ENCODE data around the gene CFL1. TPM values are rescaled to one million over a fixed set of nuclear protein-coding genes. Genes with fewer than 3 reads are reported as not detected.

Gene CFL1
- total RNA-seq, 5 donors from 2014 or later (not counting 1 experiment from before 2014, with no cell fraction given): 584 to 761 (median 636) TPM

DNA sequence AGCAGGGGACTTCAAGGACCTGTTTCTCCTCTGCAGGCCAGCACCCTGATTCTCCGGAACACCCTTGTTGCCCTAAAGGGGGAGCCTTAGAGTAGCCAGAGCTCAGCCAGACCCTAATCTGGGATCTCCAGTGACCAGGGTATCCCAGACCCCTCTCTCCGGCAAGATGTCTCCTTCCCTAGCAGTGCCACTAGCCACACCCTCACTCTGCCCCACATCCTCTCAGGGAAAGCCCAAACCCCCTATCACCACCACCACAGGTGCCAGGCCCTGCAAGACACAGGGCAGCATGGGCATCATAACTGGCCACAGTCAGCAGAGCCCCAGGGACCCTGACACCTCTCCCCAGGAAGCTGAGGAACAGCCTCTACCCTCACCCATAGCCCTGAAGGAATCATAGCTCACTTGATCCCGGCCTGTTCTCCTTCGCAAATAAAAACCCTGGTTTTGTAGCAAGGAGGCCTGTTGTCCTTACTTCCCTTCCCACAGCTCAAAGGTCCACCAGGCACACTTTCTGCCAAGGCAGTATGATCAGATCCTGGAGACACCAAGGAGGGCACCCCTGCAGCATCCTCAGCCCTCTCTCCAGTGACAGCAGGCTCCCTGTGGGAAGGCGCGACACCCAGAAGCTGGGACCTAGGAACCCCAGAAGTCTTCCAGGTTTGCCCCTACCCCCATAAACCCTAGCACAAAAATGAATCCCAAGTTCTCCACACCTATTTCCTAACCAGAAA lies 4.6 kb downstream of the CFL1 start:
- ChIA-PET CTCF (no interaction called here), POLR2A (no interaction called here)
- Mint-ChIP-seq H3K27ac (peak overlapping the region in 1 of 2 donors; percentile 80), H3K9me3 (no peaks in the 10 kb centered on the region), H3K36me3 (peaks cover 48% of the 10 kb centered on the region), H3K27me3 (no peaks in the 10 kb centered on the region), H3K4me1 (peaks cover 34 to 42% (median 41%) of the 10 kb centered on the region in 3 donors), H3K4me3 (peak overlapping the region in 1 of 3 donors; percentile 17)
- peak in 2 of 35 experiments; percentile 4 to 9 for DNase-seq
- whole genome bisulfite sequencing (ENCODE audit: insufficient coverage): 94% methylated on average over 6 of the region's 6 CpGs
- Histone ChIP-seq H3K4me1 (ENCODE audit: control insufficient read depth in 1 of 2, extremely low read depth in 1 of 2, insufficient read depth in 2 of 2, low read length in 2 of 2) (peaks cover 13 to 43% of the 10 kb centered on the region in 2 experiments), H3K4me3 (ENCODE audit: control insufficient read depth in 1 of 2, extremely low read depth in 1 of 2, low read length in 1 of 2) (no peak overlapping the region), H3K27me3 (replicated peaks in 1 of 2; ENCODE audit: control insufficient read depth in 2 of 2, extremely low read depth in 1 of 2, insufficient read depth in 2 of 2, low read length in 1 of 2) (no peaks in the 10 kb centered on the region), H3K9me3 (no peaks in the 10 kb centered on the region), H3K36me3 (ENCODE audit: control insufficient read depth in 2 of 2, extremely low read depth in 1 of 2, insufficient read depth in 1 of 2, low read length in 1 of 2) (peaks cover 21 to 62% of the 10 kb centered on the region in 2 donors), H3K27ac (ENCODE audit: low read length) (peak overlapping the region; percentile 1)
- ATAC-seq (replicated peaks in 1 of 4): no peak

DNA sequence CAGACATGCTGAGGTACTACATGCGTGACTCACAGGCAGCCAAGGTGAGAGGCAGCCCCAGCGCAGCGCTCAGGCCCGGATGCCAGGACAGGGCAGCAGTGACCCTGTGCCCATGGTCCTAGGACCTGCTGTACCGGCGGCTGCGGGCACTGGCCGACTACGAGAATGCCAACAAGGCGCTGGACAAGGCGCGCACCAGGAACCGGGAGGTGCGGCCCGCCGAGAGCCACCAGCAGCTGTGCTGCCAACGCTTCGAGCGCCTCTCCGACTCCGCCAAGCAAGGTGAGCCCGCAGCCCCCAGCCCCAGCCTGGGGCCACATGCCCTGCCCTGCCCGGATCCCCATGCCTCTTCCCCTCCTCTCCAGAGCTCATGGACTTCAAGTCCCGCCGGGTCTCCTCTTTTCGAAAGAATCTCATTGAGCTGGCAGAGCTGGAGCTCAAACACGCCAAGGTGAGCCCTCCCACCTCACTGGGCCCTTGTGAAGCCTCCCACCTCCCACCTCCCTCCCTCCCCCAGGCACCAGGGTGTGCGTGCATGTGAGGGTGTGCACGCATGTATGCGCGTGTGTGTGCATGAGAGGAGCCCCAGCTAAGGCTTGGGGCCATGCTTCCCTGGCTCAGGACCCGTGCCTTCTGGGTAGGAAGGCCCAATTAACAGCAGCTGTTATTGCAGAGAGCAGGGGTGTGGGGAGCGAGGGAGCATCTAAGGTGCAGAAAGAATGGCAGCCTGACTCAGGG lies 5.3 kb downstream of the CFL1 start:
- Mint-ChIP-seq H3K4me1 (peaks cover 31 to 39% (median 39%) of the 10 kb centered on the region in 3 donors), H3K9me3 (no peaks in the 10 kb centered on the region), H3K36me3 (peaks cover 48% of the 10 kb centered on the region), H3K27ac (no peak overlapping the region), H3K4me3 (no peak overlapping the region), H3K27me3 (no peaks in the 10 kb centered on the region)
- POLR2A ChIA-PET: interaction anchor here in 1 of 2 donors (0.6 kb wide), 1 partner anchor 10 kb away, joined by 7 read pairs; no protein-coding TSS in a partner anchor
- no peak for DNase-seq
- CTCF ChIA-PET: interaction anchor here in 1 of 2 donors (1.0 kb wide), 1 partner anchor 137 kb away, joined by 3 read pairs; no protein-coding TSS in a partner anchor
- Histone ChIP-seq H3K9me3 (no peaks in the 10 kb centered on the region), H3K27ac (ENCODE audit: low read length) (no peak overlapping the region), H3K4me1 (ENCODE audit: control insufficient read depth in 1 of 2, extremely low read depth in 1 of 2, insufficient read depth in 2 of 2, low read length in 2 of 2) (peaks cover 12 to 41% of the 10 kb centered on the region in 2 experiments), H3K36me3 (ENCODE audit: control insufficient read depth in 2 of 2, extremely low read depth in 1 of 2, insufficient read depth in 1 of 2, low read length in 1 of 2) (peaks cover 21 to 62% of the 10 kb centered on the region in 2 donors), H3K27me3 (replicated peaks in 1 of 2; ENCODE audit: control insufficient read depth in 2 of 2, extremely low read depth in 1 of 2, insufficient read depth in 2 of 2, low read length in 1 of 2) (no peaks in the 10 kb centered on the region), H3K4me3 (ENCODE audit: control insufficient read depth in 1 of 2, extremely low read depth in 1 of 2, low read length in 1 of 2) (no peak overlapping the region)
- 97% methylated on average over 31 of the region's 33 CpGs for WGBS (ENCODE audit: insufficient coverage)
- no peak for ATAC-seq (replicated peaks in 1 of 4)

DNA sequence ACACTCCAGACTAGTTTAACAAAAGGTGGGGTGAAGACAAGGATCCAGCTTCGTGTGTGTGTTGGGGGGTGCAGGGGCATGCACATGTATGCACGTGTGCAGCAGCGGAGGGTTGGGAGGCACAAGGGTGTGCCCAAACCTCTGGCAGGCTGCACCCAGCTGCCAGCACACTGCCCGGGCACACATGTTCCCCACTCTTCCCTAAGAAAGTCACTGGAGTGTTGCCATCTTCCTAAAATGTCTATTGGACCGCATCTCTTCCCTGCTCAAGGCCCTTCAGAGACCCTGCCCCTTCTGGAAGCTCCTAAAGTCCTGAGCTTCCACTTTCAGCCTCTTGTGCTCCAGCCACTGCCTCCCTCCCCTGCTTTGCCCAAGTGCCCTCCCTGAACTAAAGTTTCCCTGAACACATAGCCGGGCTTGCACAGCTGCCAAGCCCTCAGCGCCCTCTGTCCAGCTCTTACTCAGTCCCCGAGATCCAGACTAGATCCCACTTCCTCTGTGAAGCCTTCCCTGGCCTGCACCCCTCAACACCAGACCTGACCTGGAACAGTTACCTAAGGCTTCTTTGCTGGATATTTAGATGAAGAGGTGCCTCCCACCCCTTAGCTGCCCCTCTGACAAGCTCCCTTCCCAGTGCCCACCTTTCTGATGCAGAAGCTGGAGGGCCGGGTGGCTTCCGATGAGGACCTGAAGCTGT lies 6.0 kb downstream of the CFL1 start:
- ATAC-seq (replicated peaks in 1 of 4) (no peak), DNase-seq (no peak)
- Mint-ChIP-seq H3K27me3 (no peaks in the 10 kb centered on the region), H3K9me3 (no peaks in the 10 kb centered on the region), H3K4me1 (peaks cover 31 to 39% (median 39%) of the 10 kb centered on the region in 3 donors), H3K36me3 (peaks cover 48% of the 10 kb centered on the region), H3K4me3 (no peak overlapping the region), H3K27ac (peak overlapping the region in 1 of 2 donors; percentile 65)
- H3K27me3 ChIP-seq (replicated peaks in 1 of 2; ENCODE audit: control insufficient read depth in 2 of 2, extremely low read depth in 1 of 2, insufficient read depth in 2 of 2, low read length in 1 of 2): no peaks in the 10 kb centered on the region
- peaks cover 12 to 40% of the 10 kb centered on the region in 2 experiments for H3K4me1 ChIP-seq (ENCODE audit: control insufficient read depth in 1 of 2, extremely low read depth in 1 of 2, insufficient read depth in 2 of 2, low read length in 2 of 2)
- no peak overlapping the region for H3K27ac ChIP-seq (ENCODE audit: low read length)
- H3K9me3 ChIP-seq: no peaks in the 10 kb centered on the region
- CTCF ChIA-PET: interaction anchor here (0.5 to 1.1 kb wide), 3 partner anchors 36 to 138 kb away, joined by 3 read pairs; partner anchors contain the start of gene FIBP (in 2 of the 2)
- WGBS (ENCODE audit: insufficient coverage): 96% methylated on average over 8 of the region's 10 CpGs
- no peak overlapping the region for H3K4me3 ChIP-seq (ENCODE audit: control insufficient read depth in 1 of 2, extremely low read depth in 1 of 2, low read length in 1 of 2)
- peaks cover 21 to 62% of the 10 kb centered on the region in 2 donors for H3K36me3 ChIP-seq (ENCODE audit: control insufficient read depth in 2 of 2, extremely low read depth in 1 of 2, insufficient read depth in 1 of 2, low read length in 1 of 2)
- POLR2A ChIA-PET: interaction anchor here in 1 of 2 donors (0.6 kb wide), 1 partner anchor 9 kb away, joined by 7 read pairs; no protein-coding TSS in a partner anchor

DNA sequence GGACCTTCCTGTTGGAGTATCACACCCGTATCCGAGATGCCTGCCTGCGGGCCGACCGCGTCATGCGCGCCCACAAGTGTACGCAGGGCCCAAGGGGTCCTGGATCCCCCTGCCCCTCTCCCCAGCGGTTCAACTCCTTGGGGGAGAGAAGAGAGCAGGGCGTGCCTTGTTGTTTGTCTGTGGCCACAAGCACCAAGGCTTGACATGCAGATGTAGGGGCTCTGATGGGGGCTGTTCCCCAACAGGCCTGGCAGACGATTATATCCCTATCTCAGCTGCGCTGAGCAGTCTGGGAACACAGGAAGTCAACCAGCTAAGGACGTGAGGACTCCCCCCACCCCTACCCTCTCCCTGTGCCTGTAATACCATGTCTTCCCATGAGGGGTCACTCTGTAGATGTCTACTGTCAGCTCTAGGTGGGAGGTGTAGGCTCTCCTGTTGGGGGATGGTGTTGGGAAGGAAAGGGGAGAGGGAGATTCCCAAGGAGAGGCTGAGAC lies 6.8 kb downstream of the CFL1 start:
- no peaks in the 10 kb centered on the region for H3K9me3 Mint-ChIP-seq
- Histone ChIP-seq H3K36me3 (ENCODE audit: control insufficient read depth in 2 of 2, extremely low read depth in 1 of 2, insufficient read depth in 1 of 2, low read length in 1 of 2) (peaks cover 21 to 56% of the 10 kb centered on the region in 2 donors), H3K4me3 (ENCODE audit: control insufficient read depth in 1 of 2, extremely low read depth in 1 of 2, low read length in 1 of 2) (no peak overlapping the region), H3K4me1 (ENCODE audit: control insufficient read depth in 1 of 2, extremely low read depth in 1 of 2, insufficient read depth in 2 of 2, low read length in 2 of 2) (peaks cover 8 to 31% of the 10 kb centered on the region in 2 experiments), H3K27me3 (replicated peaks in 1 of 2; ENCODE audit: control insufficient read depth in 2 of 2, extremely low read depth in 1 of 2, insufficient read depth in 2 of 2, low read length in 1 of 2) (no peaks in the 10 kb centered on the region), H3K9me3 (no peaks in the 10 kb centered on the region), H3K27ac (ENCODE audit: low read length) (no peak overlapping the region)
- ChIA-PET POLR2A (interaction anchor here in 1 of 2 donors (0.6 kb wide), 1 partner anchor 85 kb away, joined by 3 read pairs; no protein-coding TSS in a partner anchor), CTCF (interaction anchor here in 1 of 2 donors (1.1 kb wide), 1 partner anchor 38 kb away, joined by 3 read pairs; the partner anchor contains the start of gene FIBP)
- no peak overlapping the region for H3K27ac Mint-ChIP-seq
- DNase-seq (no peak), ATAC-seq (replicated peaks in 1 of 4) (peak in 1 of 4 experiments; percentile 14)
- H3K36me3 Mint-ChIP-seq: peaks cover 40% of the 10 kb centered on the region
- no peak overlapping the region for H3K4me3 Mint-ChIP-seq
- H3K27me3 Mint-ChIP-seq: no peaks in the 10 kb centered on the region
- peaks cover 23 to 31% (median 31%) of the 10 kb centered on the region in 3 donors for H3K4me1 Mint-ChIP-seq
- WGBS (ENCODE audit: insufficient coverage): no CpG with 5 or more reads among the region's 14 CpGs

DNA sequence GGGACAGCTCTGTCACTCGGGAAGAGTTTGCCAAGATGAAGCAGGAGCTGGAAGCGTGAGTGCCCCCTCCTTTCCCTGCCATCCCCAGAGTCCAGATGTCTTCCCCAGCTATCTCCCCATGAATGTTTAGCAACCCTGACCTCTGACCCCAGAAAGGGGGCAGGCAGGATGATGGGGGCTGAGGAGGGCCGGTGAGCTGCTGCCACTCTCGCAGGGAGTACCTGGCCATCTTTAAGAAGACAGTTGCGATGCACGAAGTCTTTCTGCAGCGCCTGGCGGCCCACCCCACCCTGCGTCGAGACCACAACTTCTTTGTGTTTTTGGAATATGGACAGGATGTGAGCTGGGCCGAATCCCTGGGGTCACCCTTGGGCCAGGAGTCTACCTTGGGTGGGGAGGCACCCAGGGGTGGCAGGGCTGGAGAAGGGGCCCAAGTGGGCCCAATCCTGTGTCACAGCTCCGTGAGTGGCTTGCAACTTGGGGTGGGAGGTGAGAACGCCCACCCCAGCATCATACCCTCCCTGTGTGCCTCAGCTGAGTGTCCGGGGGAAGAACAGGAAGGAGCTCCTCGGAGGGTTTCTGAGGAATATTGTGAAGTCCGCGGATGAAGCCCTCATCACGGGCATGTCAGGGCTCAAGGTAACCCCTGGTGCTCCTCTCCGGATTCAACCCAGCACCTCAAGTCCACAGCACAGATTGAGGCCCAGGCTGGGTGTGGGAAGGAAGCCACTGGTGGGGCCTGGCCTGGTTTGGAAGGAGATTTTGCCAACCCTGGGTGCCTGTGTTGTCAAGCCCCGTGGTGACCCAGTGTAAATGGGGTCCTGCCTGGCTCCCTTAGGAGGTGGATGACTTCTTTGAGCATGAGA lies 7.5 kb downstream of the CFL1 start:
- DNase-seq: no peak
- Mint-ChIP-seq H3K9me3 (no peaks in the 10 kb centered on the region), H3K36me3 (peaks cover 33% of the 10 kb centered on the region), H3K4me3 (no peak overlapping the region), H3K27ac (no peak overlapping the region), H3K4me1 (peaks cover 18 to 24% (median 24%) of the 10 kb centered on the region in 3 donors), H3K27me3 (no peaks in the 10 kb centered on the region)
- H3K36me3 ChIP-seq (ENCODE audit: control insufficient read depth in 2 of 2, extremely low read depth in 1 of 2, insufficient read depth in 1 of 2, low read length in 1 of 2): peaks cover 19 to 50% of the 10 kb centered on the region in 2 donors
- ChIA-PET CTCF (interaction anchor here in 1 of 2 donors (1.0 to 1.1 kb wide), 2 partner anchors 10 to 38 kb away, joined by 3 to 4 read pairs; partner anchors contain the start of genes FIBP and MUS81), POLR2A (interaction anchor here in 1 of 2 donors (0.6 kb wide), 1 partner anchor 85 kb away, joined by 3 read pairs; no protein-coding TSS in a partner anchor)
- no peak overlapping the region for H3K4me3 ChIP-seq (ENCODE audit: control insufficient read depth in 1 of 2, extremely low read depth in 1 of 2, low read length in 1 of 2)
- peak in 1 of 4 experiments; percentile 14 for ATAC-seq (replicated peaks in 1 of 4)
- H3K27ac ChIP-seq (ENCODE audit: low read length): no peak overlapping the region
- H3K4me1 ChIP-seq (ENCODE audit: control insufficient read depth in 1 of 2, extremely low read depth in 1 of 2, insufficient read depth in 2 of 2, low read length in 2 of 2): peaks cover under 1 to 25% of the 10 kb centered on the region in 2 experiments
- no peaks in the 10 kb centered on the region for H3K9me3 ChIP-seq
- 82% methylated on average over 8 of the region's 20 CpGs for WGBS (ENCODE audit: insufficient coverage)
- H3K27me3 ChIP-seq (replicated peaks in 1 of 2; ENCODE audit: control insufficient read depth in 2 of 2, extremely low read depth in 1 of 2, insufficient read depth in 2 of 2, low read length in 1 of 2): no peaks in the 10 kb centered on the region
